Measurements from ENCODE around the gene FNDC5.

Gene FNDC5

DNA sequence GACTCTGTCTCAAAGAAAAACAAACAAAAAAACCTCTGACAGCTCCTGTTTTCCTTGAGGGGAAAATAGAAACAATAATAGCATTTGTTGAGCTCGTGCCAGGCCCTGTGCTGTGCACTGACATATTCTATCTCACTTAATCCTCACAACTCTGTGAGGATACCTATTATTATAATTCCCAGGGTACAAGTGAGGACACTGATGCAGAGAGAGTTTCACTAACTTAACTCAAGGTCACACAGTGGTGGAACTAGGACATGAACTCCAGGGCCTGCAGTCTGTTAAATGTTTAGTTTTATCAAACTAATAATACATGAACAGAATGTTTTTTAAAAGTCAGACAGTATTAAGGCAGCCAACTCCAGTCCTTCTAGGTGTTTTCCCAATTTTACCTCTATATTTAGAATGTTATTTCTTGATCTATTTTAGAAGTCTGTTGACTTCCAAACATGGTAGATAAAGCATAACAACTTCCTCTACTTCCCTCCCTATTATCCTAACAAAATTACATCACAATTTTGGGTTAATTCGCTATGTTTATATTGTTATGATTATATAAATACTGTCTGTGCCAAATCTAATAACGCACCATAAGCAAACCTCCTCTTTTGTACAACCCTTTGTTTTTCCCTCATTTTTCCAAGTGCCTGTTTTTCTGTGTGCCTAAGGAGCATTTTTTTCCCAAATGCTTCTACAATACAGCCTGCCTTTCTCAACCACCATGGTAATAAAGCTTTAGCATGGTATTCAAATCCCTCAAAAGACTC is 4.9 kb downstream of the FNDC5 start:
- no peak for DNase-seq (ENCODE audit: low read depth in 2 of 2)

DNA sequence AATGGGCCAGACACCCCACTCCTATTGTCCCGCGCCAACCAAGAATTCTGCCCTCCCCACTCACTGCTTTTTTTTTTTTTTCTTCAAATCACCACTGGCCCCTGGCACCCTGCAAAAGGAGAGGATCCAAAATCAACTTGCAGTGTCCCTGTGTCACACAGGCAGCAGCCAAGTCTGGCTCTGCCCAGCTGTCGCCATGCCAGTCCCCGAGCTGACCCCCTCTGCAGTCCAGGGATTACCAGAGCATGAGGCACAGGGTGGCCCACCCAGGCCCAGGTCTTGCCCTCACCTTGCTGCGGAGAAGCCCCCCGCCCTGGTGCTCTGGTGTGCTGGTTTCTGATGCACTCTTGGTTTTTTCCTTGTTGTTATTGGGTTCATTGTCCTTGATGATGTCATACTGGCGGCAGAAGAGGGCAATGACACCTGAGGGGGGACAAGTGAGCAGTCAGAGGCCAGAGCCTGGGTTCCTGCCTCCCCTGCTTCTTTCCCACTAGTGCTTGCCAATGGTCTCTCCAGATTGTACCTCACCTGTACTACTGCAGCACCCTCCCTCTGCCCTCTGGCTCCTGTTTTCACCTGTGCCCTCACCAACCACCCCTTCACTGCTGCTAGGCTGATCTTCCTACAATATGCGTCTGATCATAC is 6.2 kb downstream of the FNDC5 start:
- DNase-seq (ENCODE audit: low read depth in 2 of 2), result no peak

DNA sequence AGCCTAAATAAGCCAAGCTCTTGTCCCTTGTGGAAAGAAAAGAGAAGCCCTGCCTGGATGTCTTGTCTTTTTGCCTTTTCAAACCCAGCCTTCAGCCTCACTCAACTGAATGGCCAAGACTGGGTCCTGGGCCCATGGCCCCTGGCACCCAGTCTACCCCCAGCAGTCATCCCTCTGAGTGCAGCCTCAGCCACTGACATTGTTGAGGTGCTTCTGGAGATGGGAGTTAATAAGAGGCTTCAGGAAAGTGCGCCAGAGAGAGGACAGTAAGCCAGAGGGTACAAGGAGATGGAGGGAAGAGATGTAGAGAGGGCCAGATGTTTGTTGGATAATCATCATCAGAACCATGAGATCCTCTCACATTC is 6.8 kb downstream of the FNDC5 start:
- DNase-seq (ENCODE audit: low read depth in 2 of 2), result no peak

DNA sequence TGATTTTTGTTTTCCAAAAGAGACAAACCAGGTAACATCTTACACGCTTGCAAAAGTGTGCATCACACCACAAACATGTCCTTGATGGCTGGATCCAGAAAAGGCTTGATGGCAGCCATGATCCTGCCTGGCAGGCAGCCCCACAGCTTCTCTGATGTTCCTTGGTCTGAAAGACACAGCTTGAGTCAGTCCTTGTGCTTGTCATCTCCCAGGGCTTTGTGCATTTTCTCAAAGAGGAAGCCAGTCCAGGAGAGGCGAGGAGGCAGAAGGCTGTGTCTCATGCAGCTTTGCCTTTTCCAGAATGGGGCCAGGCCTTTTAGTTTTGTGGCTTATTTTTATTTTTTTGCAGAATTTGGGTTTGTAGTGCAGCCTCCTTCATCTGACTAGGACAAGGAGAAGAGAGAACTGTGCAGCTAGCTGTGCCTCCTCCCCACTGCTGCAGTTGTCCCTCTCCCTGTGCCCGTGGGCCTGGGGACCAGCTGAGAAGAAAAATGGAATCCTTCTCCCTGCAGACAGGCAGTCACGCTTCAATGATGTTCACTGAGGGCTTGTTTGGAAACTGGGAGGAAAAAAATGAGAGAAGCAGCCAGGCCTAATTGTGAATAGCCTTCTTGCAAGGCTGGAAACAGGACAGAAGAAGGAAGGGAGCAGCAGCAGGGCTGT is 7.4 kb downstream of the FNDC5 start:
- no peak for DNase-seq (ENCODE audit: low read depth in 2 of 2)

DNA sequence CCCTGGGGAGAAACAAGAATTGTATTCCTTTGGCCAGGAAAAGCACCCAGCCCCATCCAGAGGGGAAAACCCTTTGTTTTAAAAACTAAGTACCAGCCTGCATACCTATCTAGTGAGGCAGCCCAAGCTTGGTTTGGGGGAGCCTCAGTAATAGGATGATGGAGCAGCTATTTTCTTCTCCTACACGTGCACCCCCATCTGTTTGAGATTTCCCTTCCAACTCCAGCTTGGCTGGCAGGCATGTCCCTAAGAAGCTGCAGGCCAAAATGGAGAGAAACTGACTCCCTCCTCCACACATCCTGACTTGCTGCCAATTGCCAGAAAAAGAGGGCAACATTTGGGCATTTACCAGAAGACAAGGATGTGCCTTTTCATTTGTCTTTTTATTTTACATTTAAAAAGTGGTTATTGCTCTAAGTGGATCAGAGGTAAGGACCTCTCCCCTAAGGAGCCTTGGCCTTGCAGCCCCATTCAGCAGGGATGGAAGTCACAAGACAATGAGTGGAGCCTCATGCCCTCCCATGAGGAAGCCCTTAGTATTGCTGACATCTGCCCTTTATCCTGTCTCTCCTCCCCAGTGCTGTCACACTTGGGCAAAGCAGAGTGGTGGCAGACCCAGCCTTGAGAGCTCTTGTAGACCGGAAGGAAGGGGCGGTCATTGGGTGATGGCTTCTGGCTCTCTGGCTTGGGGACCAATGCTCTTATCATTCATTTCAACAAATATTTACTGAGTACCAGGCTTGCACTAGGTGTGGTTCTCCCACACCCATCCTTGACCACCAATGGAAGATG is 8.6 kb downstream of the FNDC5 start:
- no peak for DNase-seq (ENCODE audit: low read depth in 2 of 2)

DNA sequence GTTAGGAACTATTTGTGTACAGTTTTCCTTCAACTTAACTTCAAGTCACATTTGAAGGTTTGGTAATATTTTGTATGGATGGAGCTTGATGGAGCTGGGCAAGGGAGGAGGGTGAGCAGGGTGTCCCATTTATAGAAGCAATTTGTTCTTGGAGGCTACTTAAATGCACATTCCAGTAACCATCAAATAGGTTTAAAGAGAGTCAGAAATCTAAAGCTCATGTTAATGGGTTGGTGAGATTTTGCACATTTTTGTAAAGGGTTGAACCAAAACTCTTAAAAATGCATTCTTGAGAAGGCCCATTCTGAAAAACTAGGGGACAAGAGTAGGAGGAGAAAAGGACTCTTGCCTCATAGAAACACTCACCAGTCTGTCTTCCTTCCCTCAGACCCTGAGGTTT is 10.1 kb downstream of the FNDC5 start:
- DNase-seq (ENCODE audit: low read depth in 2 of 2), result no peak

DNA sequence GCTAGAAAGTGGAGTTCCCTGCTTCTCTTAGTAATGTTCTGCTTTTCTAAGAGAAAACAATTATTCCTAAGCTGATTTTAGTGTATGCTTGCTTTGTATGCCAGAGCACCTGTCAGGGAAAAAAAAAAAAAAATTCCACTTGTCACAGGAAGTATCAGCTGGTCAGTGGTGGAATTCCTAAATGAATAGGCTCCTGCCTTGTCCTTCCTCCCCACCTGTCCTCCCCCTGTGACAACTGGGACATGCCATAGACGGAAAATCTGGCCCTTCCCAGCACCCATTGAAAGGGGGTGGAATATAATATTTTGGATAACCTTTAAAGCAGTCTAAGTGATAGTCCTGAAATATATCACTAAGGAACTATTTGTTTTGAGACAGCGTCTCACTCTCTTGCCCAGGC is 10.8 kb downstream of the FNDC5 start:
- DNase-seq (ENCODE audit: low read depth in 2 of 2), result no peak

DNA sequence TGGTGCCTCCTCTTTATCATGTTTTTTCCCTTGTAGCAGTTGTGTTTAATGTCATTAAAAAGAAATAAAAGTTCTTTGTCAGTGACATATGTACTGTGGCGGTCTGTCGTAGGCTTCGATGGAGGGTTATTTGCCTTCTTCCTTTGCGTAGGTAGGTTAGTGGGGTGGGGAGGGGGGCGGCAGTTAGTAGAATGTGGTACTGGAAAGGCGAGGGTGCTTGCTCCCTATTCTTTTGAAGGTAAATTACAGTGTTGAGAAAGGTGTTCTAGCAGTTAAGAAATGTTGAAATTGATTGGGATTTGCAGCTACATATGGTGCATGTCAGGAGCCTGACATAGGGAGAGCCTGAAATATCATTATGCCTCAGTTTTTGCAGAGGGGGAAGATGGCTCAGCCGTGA is 11.9 kb downstream of the FNDC5 start:
- DNase-seq (ENCODE audit: low read depth in 2 of 2), result no peak

DNA sequence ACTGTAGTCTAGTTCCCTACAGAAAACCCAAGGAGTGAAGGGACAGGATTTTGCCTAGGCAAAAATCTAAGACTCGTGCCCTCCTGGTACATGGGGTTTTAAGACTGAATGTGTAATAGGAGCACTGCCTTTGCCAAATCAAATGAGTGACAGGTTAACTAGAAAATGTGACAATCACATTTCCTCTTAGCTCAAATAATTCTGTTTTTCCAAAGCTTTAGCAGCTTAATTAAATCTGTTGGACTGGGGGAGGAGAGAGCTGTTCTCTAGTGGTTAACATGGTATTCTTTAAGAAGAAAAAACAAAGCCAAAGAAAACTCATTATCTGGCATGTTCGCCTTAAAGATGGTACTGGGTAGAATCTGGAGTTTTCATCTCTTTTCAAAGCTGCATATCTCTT is 12.6 kb downstream of the FNDC5 start:
- DNase-seq (ENCODE audit: low read depth in 2 of 2), result no peak

DNA sequence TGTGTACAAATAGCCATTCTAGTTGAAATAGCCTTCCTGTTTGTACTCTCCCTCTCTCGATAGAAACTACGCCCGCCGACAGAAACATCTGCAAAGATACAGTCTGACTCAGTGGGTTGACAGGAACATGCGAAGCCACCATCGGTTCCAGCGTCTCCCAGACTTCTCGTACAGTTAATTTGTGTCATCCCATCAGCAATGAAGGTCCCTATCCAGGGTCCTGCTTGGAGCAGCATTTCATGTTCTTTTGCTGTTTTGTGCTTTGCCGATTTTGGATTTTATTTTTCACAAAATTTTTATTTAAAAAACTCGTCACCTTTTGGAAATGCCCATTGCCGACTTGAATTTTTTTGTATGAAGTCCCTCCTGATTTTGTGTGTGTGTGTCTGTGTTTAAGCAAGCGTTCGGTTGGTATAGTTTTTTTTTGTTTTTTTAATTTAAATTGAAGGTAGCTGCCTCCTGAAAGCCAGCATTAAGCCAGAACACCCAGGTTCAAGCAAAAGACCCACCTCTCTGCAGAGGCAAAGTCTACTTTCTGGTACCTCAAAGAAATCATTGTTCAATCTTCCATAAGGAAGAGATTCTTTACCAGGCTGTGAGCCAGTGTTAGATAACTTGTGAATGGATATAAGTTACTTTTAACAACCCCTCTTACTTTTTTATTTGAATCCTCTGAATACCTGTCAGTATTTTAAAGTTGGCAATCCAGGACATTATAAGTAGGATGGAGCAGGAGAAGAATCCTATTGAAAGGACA is 14.7 kb downstream of the FNDC5 start:
- DNase-seq (ENCODE audit: low read depth in 2 of 2), result no peak

DNA sequence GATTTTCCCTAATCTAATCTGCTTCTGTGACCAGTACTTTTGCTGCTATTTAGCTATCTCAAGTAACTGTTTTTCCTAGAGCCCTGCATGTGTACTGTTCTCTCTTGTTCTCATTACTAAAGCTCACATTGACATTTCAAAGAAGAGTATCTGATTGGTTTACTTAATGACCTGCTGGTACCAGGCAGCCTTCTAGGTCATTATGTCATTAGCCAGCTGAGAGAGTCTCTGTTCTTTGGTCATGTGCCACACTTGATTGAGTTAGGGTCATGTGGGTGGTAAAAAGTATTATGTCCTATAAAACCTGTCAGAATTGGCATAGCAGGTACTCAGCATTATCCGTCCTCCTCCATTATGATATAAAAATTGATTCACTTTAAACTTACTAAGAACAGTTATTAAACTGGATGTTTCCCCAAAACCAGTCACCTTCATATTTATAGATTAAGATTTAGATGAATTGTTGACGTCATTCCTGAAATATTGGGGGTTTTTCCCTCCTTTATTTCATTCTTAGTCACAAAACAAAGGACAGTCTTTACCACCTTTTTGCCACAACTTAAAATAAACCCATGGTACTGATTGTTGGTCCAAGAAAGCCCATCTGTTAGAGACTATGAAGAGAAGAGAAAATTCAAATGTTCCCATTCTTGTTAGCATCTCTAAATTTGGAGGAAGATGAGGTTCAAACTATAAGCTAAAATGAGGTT is 22.2 kb downstream of the FNDC5 start:
- DNase-seq (ENCODE audit: low read depth in 2 of 2), result no peak

DNA sequence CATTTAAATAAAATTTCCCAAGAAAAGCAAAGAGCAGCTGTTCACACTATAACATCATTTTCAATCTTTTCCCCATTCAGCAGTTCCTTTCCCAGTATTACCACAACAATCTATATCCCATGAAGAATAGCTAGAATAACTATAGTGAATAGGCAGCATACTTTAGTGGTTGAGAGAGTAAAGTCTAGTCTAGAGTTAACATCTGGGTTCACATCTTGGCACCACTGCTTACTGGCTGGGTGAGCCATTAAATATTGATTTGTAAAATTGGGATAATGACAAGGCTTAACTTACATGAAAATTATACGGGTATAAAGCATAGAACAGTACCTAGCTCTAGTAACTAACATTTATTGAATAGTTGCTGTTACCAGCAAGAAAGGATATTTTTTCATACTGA is 38.8 kb downstream of the FNDC5 start:
- no peak for DNase-seq (ENCODE audit: low read depth in 2 of 2)

DNA sequence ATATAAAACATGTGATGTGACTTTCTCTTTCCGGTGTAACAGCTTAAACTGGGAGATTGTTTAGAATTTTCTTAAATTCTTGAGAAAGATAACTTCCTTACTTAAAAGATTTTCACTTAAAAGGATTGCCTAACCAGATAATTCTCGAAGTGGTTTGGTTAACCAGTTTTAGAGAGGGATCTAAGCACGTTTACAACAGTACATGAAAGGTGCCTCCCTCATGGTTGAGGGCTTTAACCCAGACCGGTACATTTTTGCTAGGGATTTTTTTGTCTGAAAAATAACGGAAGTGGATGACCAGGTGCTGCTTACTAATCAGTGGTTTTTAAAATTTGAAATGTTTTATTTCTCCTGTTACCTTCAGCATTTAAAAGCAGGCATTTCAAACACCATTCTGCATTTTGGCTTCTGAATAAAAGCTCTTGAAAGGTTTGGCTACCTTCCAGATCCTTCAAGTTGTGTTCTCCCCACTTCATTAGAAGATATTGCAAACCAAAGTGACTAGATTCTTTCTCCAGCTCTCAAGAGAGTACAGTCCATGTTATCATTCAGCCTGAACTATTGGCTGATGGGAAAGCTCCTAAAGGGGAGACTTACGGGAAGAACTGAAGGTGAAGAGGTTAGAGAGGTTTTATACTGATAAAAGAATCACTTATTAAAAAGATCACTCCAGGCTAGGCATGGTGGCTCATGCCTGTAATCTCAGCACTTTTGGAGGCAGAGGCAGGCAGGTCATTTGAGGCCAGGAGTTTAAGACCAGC is 40.4 kb downstream of the FNDC5 start:
- no peak for DNase-seq (ENCODE audit: low read depth in 2 of 2)

DNA sequence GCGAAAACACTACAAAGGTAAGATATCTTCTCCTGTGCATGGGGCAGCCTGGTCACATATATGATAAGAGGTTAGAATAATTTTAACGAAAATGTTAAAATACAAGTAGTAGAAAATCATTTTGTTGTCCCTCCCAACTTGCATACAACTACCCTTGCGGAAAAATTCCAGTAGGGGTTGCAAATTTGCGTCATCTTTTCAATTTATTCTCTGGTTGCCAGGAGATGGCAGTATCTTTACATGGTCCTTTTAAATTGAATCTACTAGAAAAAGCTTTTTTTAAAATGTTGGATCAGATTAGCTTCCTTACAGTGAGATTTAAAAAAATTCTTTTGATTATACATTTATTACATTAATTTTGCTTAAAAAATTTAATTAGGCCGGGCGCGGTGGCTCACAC is 42.4 kb downstream of the FNDC5 start:
- DNase-seq (ENCODE audit: low read depth in 2 of 2), result no peak

DNA sequence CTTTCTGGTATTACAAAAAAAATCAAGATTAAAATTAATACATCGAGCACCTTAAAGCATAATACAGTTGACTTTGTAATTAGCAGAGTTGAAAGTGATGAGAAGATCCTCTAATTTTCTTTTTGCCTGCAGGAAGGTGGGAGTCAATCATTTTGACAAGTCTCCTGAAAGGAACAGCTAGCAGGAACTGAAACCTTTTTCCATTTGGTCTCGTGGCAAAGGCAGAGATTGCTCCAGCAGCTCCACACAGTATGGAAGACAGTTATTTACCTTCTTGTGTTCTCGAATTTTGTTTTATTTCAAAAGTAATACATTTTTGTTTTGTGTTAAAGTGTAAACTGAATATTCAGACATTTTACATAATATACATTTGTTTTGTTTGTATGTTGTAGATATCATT is 45.5 kb downstream of the FNDC5 start:
- no peak for DNase-seq (ENCODE audit: low read depth in 2 of 2)

DNA sequence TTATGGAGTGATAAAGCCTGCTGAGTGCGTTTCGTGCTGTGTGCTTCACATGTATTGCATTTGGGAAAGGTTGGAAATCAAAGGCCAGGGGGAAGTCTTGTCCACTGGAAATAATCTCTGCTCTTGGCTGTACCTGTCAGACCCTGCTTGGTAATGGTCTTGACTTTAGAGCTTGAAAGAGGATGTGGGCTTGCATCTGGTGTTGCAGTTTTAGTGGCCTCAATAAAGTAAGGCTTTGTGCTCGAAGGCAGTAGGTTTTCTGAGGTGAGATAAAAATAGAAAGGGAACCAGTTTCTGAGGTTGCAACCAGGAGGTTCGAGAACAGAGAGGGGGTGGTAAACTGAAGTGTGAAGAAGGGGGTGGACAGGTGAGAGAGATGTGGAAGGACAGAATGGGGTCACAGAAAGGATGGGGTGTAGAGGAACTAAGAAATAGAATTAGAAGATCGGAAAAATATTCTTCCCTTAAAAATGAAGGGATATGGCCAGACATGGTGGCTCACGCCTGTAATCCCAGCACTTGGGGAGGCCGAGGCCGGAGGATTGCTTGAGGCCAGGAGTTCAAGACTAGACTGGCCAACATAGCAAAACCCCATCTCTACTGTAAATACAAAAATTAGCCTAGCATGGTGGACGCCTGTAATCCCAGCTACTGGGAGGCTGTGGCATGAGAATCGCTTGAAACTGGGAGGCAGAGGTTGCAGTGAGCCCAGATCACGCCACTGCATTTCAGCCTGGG is 51.7 kb downstream of the FNDC5 start:
- no peak for DNase-seq (ENCODE audit: low read depth in 2 of 2)

DNA sequence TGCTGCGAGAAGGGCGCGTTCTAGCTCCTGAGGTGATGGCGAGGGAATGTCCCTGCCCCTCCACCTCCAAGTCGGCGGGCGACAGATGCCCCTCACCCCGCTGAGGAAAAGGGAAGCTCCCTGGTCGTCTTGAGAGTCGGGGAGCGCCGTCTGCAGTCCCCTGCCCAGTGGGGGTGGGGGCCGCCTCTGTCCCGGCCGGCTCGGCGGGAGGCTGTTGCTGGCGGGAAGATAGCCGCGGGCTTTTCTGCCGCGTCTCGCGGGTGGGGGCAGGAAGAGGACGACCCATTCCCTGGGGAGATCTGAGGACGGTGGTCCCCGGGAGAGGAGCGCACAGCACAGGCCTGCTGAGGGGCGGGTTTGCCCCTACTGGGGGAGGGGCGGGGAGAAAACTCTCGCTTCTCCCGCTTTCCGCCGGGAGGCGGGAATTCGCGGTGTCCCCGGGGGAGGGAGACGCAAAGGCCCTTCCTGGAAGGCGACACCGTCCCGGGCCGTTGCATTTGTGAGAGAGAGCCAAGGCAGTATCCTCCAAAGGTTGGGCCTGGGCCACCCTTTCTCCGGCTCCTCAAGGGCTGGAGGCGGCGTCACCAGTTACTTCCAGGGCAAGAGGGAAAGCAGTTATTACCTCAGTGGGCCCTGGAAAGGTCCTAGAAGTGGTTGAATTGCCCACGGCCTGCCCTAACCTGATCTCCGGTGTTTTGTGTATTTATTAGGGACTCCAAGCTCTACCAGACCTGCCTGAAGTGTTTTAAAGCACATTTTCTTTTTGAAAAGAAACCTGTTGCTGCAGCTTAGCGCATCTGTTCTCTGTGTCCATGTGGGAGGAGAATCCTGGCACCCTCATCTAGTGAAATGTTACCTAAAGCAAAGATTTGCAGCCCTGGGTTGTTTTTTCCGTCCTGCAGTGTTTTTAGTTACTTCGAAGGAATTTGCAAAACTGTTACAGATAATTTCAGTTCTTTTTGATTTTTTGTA is 52.6 kb downstream of the FNDC5 start:
- DNase-seq (ENCODE audit: low read depth in 2 of 2), result no peak

DNA sequence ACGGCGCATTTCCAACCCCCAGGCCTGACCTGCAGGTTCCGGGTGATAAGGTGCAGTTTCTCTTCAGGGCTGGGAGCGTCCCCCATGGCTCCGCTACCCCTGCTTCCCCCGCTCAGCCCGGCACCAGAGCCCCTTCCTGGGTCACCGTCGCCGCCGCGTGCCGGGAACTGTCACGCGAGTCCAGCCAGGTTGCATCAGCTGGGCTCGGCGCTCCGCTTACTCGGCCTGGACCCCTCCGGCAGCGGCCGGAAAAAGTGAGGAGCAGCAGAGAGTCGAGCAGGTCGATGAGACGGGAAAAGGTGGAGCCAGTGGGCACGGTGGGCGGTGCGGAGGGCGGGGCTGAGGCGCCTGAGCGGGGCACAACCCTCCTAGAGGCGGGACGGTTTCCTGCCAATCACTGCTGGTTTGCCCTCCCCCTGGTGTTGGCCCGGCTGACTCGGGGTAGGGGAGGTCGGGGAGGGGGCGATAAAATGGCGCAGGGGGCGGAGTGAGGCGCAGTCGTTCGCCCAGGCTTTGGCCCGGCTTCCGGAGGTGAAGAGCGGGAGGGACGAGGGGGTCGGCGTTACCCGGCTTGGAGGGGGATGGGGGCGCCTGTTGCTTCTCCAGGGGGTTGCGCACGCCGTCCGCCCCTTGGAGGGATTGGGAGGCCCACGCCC is 53.4 kb downstream of the FNDC5 start, which contains the start of the genes S100PBP and YARS1:
S100PBP (plus strand) TSS at position 495 of the 656 bp plus-strand sequence. CDS start 8,447 bp downstream, outside the sequence.
YARS1 (minus strand) TSS at position 200 of the 656 bp plus-strand sequence; CDS start at position 86, 114 bp downstream.
- DNase-seq (ENCODE audit: low read depth in 2 of 2), result peak; percentile 99 to 100
